Tibial artery (tissue), 4 donors: Measurements from ENCODE around the gene DNAJC15.
A peak's percentile ranks its signal among the peaks of the same experiment; 100 is the strongest.
"Not testable (repeated sequence)": the region's sequence is repeated elsewhere in the genome, so short reads cannot be mapped to it uniquely, and the experiment has no call there.

Experiments used
- DNase-seq, 2 donors: peaks; one replicate each; pipeline ENCODE4 v3.0.0-alpha.2; 2019
- H3K27ac ChIP-seq, 2 donors: fragments of 200-600 bp; sonication (generic) in 1 of 2; 1 replicate in 1 of 2; 2 replicates in 1 of 2; pipeline ENCODE4 v1.5.1; 2018 to 2019; ENCODE audit warnings: mild to moderate bottlenecking in 1 of 2
- H3K27me3 ChIP-seq, 2 donors: fragments of 200-600 bp; sonication (generic) in 1 of 2; one replicate each; pipeline versions ENCODE4 v1.5.1 to v1.6.0; 2016 to 2019
- H3K36me3 ChIP-seq, 3 donors: fragments of 200-600 bp; sonication (generic) in 2 of 3; one replicate each; pipeline ENCODE4 v1.5.1; 2016 to 2019; ENCODE audit warnings: mild to moderate bottlenecking in 2 of 3
- H3K4me1 ChIP-seq, 4 donors: fragments of 200-600 bp; sonication (generic) in 2 of 4; 1 replicate in 3 of 4; 2 replicates in 1 of 4; pipeline ENCODE4 v1.5.1; 2016 to 2019
- H3K4me3 ChIP-seq, 2 donors: fragments of 200-600 bp; sonication (generic) in 1 of 2; 1 replicate in 1 of 2; 2 replicates in 1 of 2; pipeline ENCODE4 v1.5.1; 2018 to 2019; ENCODE audit warnings: mild to moderate bottlenecking in 2 of 2
- H3K9me3 ChIP-seq, 3 donors: fragments of 200-600 bp; sonication (generic) in 1 of 3; one replicate each; pipeline ENCODE4 v1.5.1; 2016 to 2019
- CTCF ChIP-seq, 2 experiments: fragments of 200-600 bp in 1 of 2; fragments of 450-650 bp in 1 of 2; IDR thresholded peaks; one replicate each; pipeline ENCODE4 v1.5.1; 2017 to 2019; ENCODE audit warnings: antibody characterized with exemption in 2 of 2, mild to moderate bottlenecking in 1 of 2, moderate library complexity in 1 of 2
- intact Hi-C: fragments of 100-400 bp; cut with DNase I; formaldehyde crosslinking; loops from one replicate; pipeline ENCODE4 v1.15.0; 2023; ENCODE audit warnings: low total_unique reads

Gene DNAJC15

GRCh38 chr13:43039966-43040365, 16.6 kb downstream of the DNAJC15 start:
- Histone ChIP-seq H3K9me3 (no peaks in the 10 kb centered on the region), H3K27me3 (no peaks in the 10 kb centered on the region), H3K4me3 (no peak overlapping the region), H3K36me3 (no peaks in the 10 kb centered on the region), H3K4me1 (peaks cover 0 to 28% (median 13%) of the 10 kb centered on the region in 4 donors), H3K27ac (no peak overlapping the region)
- no peak for TF ChIP-seq CTCF (IDR thresholded peaks at IDR 0.05)
- no peak for DNase-seq
- intact Hi-C loops: no loop called here

- H3K4me3 ChIP-seq, H3K27ac ChIP-seq, intact Hi-C loops: not testable (repeated sequence)
These were observed 17.4 kb downstream of the DNAJC15 start for GRCh38 chr13:43040581-43041368.

GRCh38 chr13:43041369-43041921, 18.1 kb downstream of the DNAJC15 start:
- TF ChIP-seq CTCF (IDR thresholded peaks at IDR 0.05): no peak
- intact Hi-C loops: no loop called here
- no peaks in the 10 kb centered on the region for H3K27me3 ChIP-seq
- H3K27ac ChIP-seq: no peak overlapping the region
- DNase-seq: no peak
- H3K4me3 ChIP-seq: no peak overlapping the region
- peaks cover 0 to 1% (median 0%) of the 10 kb centered on the region in 3 donors for H3K36me3 ChIP-seq
- H3K4me1 ChIP-seq: peaks cover 0 to 19% (median 11%) of the 10 kb centered on the region in 4 donors
- no peaks in the 10 kb centered on the region for H3K9me3 ChIP-seq

More at GRCh38 chr13:43040581-43041368, 17.4 kb downstream of the DNAJC15 start:
- H3K4me1 ChIP-seq: peaks cover 0 to 26% (median 13%) of the 10 kb centered on the region in 4 donors
- not testable (repeated sequence) for H3K36me3 ChIP-seq, DNase-seq, H3K27me3 ChIP-seq, H3K9me3 ChIP-seq

- Histone ChIP-seq H3K36me3 (peaks cover 0 to 5% (median 0%) of the 10 kb centered on the region in 3 donors), H3K9me3 (no peaks in the 10 kb centered on the region), H3K4me3 (no peak overlapping the region), H3K27me3 (no peaks in the 10 kb centered on the region), H3K27ac (no peak overlapping the region), H3K4me1 (peaks cover 0 to 12% (median 5%) of the 10 kb centered on the region in 4 donors)
- TF ChIP-seq CTCF (IDR thresholded peaks at IDR 0.05): no peak
- intact Hi-C loops: no loop called here
- DNase-seq: no peak
These were observed 19.1 kb downstream of the DNAJC15 start for GRCh38 chr13:43042410-43042921.

- intact Hi-C loops: no loop called here
- Histone ChIP-seq H3K36me3 (peaks cover 0 to 5% (median 0%) of the 10 kb centered on the region in 3 donors), H3K27ac (no peak overlapping the region), H3K4me1 (peaks cover 0 to 5% (median 0%) of the 10 kb centered on the region in 4 donors), H3K9me3 (no peaks in the 10 kb centered on the region), H3K27me3 (no peaks in the 10 kb centered on the region), H3K4me3 (no peak overlapping the region)
- TF ChIP-seq CTCF (IDR thresholded peaks at IDR 0.05): no peak
- DNase-seq: no peak
These were observed 21.4 kb downstream of the DNAJC15 start for GRCh38 chr13:43044720-43045301.

GRCh38 chr13:43045302-43045773, 22.0 kb downstream of the DNAJC15 start:
- H3K36me3 ChIP-seq, H3K4me1 ChIP-seq, H3K9me3 ChIP-seq, intact Hi-C loops, H3K27ac ChIP-seq, H3K4me3 ChIP-seq, H3K27me3 ChIP-seq: not testable (repeated sequence)
- DNase-seq: peak in 1 of 2 donors; percentile 51
